Measurements from ENCODE around the gene PCDHA7. TPM values are rescaled to one million over a fixed set of nuclear protein-coding genes. Genes with fewer than 3 reads are reported as not detected.

The PCDHA7 gene
- total RNA-seq, 1 donor from 2014 or later: 0.72 TPM

DNA sequence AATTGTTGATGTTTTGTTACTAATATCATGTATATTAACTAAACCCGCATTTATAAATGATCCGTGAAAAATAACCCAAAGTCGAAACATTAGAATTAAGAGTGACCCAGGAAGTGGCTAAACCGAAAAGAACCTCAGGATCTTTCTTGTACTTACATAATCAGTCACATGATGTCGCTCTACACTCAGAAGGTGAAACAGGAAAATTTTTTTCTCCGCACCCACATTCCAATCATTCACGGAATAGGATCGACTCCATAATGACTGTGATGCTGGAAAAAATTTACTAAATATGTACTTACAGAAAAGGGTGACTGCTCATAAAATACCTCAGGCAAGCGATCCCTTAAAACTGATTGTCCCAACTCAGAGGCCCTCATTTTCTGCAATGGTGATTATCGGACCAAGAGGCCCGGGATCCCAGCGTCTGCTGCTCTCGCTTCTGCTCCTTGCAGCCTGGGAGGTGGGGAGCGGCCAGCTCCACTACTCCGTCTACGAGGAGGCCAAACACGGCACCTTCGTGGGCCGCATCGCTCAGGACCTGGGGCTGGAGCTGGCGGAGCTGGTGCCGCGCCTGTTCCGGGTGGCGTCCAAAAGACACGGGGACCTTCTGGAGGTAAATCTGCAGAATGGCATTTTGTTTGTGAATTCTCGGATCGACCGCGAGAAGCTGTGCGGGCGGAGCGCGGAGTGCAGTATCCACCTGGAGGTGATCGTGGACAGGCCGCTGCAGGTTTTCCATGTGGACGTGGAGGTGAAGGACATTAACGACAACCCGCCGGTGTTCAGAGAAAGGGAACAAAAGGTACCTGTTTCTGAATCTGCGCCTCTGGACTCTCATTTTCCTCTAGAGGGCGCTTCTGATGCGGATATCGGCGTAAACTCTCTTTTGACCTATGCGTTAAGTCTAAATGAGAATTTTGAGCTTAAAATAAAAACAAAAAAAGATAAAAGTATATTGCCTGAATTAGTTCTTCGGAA is 41.3 kb downstream of the PCDHA7 start, which contains the start of gene PCDHA12:
TSS of gene PCDHA12 (plus strand) at position 224 of the 981 bp plus-strand sequence. CDS start at position 389, 165 bp downstream.

DNA sequence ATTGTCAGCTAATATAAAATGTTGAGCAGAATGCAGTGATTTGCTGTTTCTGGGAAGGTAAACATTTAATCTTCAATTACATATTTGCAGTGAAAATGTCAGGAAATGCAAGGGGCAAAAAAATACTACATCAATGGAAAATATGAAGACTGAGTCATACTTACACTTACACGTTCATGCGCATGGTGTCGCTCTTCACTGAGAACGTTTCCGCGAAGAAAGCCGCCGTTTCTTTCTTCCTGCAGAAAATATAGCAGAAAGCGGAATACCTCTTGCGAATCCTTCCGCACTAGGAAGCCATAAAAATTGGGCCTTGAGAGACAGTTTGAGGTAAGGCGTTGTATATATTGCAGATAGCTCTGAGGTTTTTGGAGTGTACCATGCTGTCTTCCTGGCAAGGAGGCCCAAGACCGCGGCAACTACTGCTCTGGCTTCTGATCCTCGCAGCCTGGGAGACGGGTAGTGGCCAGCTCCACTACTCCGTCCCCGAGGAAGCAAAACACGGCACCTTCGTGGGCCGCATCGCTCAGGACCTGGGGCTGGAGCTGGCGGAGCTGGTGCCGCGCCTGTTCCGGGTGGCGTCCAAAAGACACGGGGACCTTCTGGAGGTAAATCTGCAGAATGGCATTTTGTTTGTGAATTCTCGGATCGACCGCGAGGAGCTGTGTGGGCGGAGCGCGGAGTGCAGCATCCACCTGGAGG is 48.0 kb downstream of the PCDHA7 start, which contains the start of gene PCDHA13:
TSS of gene PCDHA13 (plus strand) at position 236 of the 702 bp plus-strand sequence. CDS start at position 381, 145 bp downstream.

Other genes with a start within 250 kb of the PCDHA7 start
- gene CD14, start 201.1 kb upstream of the PCDHA7 start, total RNA-seq: 1.1 and 14.7 TPM in 2 replicates
- gene TMCO6, start 194.8 kb upstream of the PCDHA7 start, total RNA-seq: 5.6 and 15.7 TPM in 2 replicates
- gene NDUFA2, start 186.6 kb upstream of the PCDHA7 start, total RNA-seq: 60.4 and 70.4 TPM in 2 replicates
- gene IK, start 186.4 kb upstream of the PCDHA7 start, total RNA-seq: 60.8 and 62.6 TPM in 2 replicates
- gene WDR55, start 169.4 kb upstream of the PCDHA7 start, total RNA-seq: 14.6 and 21.1 TPM in 2 replicates
- gene DND1, start 160.7 kb upstream of the PCDHA7 start, total RNA-seq: not detected in 2 replicates
- 57.8 and 66.9 TPM in 2 replicates for gene HARS1, start 142.9 kb upstream of the PCDHA7 start, total RNA-seq
- 17.3 and 25.1 TPM in 2 replicates for gene HARS2, start 142.8 kb upstream of the PCDHA7 start, total RNA-seq
- 21.2 and 23.8 TPM in 2 replicates for gene ZMAT2, start 133.8 kb upstream of the PCDHA7 start, total RNA-seq
- gene PCDHA1, start 48.1 kb upstream of the PCDHA7 start, total RNA-seq: not detected in 2 replicates
- not detected in 2 replicates for gene PCDHA2, start 39.4 kb upstream of the PCDHA7 start, total RNA-seq
- not detected in 2 replicates for gene PCDHA3, start 33.2 kb upstream of the PCDHA7 start, total RNA-seq
- 0.16 TPM in 1 of 2 replicates, not detected in the other for gene PCDHA4, start 27.2 kb upstream of the PCDHA7 start, total RNA-seq
- not detected in 2 replicates for gene PCDHA5, start 12.7 kb upstream of the PCDHA7 start, total RNA-seq
- gene PCDHA6, start 6.3 kb upstream of the PCDHA7 start, total RNA-seq: not detected in 2 replicates
- not detected in 2 replicates for gene PCDHA8, start 6.9 kb downstream of the PCDHA7 start, total RNA-seq
- gene PCDHA9, start 14.1 kb downstream of the PCDHA7 start, total RNA-seq: under 0.01 TPM in 1 of 2 replicates, not detected in the other
- not detected in 2 replicates for gene PCDHA10, start 21.6 kb downstream of the PCDHA7 start, total RNA-seq
- not detected in 2 replicates for gene PCDHA11, start 34.7 kb downstream of the PCDHA7 start, total RNA-seq
- under 0.01 and 0.16 TPM in 2 replicates for gene PCDHA12, start 41.0 kb downstream of the PCDHA7 start, total RNA-seq
- gene PCDHA13, start 47.9 kb downstream of the PCDHA7 start, total RNA-seq: not detected in 2 replicates
- gene PCDHAC1, start 92.0 kb downstream of the PCDHA7 start, total RNA-seq: not detected in 2 replicates
- gene PCDHAC2, start 132.2 kb downstream of the PCDHA7 start, total RNA-seq: under 0.01 and 0.49 TPM in 2 replicates
- gene PCDHB1, start 217.1 kb downstream of the PCDHA7 start, total RNA-seq: not detected in 2 replicates

All from cardiac atrium fibroblast (primary cell).